Astrocyte of the spinal cord (primary cell): ENCODE measurements around the gene TPBGL.

Experiments used
- DNase-seq: peaks from one replicate; pipeline ENCODE4 v3.0.0; 2011; ENCODE audit warnings: low read depth, low spot score
- H3K4me3 ChIP-seq: 2 replicates; pipeline ENCODE4 v1.5.1; 2011; ENCODE audit warnings: low read depth, mild to moderate bottlenecking, low read length, moderate library complexity
- in situ Hi-C: cut with HindIII; loops from 2 replicates; pipeline ENCODE4 v1.10.0; 2017; ENCODE audit warnings: low sequenced_read_pairs
- TF ChIP-seq, protein P1 (sequence below): IDR thresholded peaks from 2 replicates; pipeline ENCODE4 v1.5.1; 2012; ENCODE audit warnings: low read depth, mild to moderate bottlenecking, low read length, inconsistent platforms

The TPBGL gene

DNA sequence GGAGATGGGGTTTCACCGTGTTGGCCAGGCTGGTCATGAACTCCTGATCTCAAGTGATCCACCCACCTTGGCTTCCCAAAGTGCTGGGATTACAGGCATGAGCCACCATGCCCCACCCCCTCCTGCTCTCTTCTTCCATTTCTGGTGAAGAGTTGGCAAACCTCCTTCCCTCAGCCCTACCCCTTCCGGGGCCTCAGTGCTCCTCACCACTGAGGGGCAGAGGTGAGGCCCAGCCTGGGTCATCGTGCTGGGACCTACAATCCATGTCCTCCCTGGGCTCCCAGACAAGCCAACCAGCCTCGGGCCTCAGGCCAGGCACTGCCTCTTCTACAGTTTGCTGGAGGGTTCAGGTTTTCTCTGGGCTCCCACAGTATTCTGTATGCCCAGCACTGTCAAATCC is 14.8 kb upstream of the TPBGL start:
- in situ Hi-C loops = no loop called here
- H3K4me3 ChIP-seq = no peak overlapping the region
- DNase-seq = no peak
- TF ChIP-seq, protein P1, sequence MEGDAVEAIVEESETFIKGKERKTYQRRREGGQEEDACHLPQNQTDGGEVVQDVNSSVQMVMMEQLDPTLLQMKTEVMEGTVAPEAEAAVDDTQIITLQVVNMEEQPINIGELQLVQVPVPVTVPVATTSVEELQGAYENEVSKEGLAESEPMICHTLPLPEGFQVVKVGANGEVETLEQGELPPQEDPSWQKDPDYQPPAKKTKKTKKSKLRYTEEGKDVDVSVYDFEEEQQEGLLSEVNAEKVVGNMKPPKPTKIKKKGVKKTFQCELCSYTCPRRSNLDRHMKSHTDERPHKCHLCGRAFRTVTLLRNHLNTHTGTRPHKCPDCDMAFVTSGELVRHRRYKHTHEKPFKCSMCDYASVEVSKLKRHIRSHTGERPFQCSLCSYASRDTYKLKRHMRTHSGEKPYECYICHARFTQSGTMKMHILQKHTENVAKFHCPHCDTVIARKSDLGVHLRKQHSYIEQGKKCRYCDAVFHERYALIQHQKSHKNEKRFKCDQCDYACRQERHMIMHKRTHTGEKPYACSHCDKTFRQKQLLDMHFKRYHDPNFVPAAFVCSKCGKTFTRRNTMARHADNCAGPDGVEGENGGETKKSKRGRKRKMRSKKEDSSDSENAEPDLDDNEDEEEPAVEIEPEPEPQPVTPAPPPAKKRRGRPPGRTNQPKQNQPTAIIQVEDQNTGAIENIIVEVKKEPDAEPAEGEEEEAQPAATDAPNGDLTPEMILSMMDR = no peak

DNA sequence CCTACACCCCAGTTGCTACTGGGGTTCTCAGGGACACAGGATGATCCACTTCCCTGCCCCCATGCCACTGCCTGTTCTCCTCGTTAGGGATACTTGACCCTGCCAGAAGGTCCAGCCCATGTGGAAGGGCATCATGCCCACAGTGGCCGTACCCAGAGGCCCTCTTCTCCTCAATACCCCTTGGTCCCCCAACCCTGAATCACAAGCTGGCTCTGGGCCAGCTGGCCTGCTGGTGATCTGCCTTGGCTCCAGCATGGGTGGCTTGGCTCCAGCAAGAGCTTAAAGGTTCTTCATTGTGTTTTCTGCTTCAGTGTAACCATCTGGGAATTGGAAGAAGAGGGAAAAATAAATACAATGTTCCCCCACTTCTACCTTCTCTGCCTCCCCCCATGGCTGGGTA is 11.1 kb upstream of the TPBGL start:
- TF ChIP-seq, protein P1 = no peak
- no peak overlapping the region for H3K4me3 ChIP-seq
- DNase-seq = no peak
- in situ Hi-C loops = no loop called here

DNA sequence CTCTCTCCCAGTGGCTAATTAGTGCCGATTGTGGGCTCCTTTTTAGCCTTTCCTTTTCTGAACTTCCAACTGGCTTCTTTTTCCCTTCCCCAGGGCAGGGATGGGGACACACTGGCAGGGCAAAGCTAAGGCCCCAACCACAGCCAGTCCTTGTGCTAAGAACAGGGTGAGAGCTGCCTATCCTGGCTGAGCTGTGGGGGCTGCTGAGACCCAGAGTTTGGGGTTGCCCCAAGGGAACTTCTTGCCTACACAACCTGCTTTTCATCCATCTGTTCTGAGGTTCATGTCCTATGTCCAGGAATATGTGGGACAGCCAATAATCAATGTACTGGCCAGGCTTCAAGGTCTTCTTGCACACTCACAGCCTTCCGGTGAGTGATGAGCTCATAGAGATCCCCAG is 10.0 kb upstream of the TPBGL start:
- DNase-seq = no peak
- TF ChIP-seq, protein P1 = no peak
- H3K4me3 ChIP-seq = no peak overlapping the region
- in situ Hi-C loops = no loop called here

DNA sequence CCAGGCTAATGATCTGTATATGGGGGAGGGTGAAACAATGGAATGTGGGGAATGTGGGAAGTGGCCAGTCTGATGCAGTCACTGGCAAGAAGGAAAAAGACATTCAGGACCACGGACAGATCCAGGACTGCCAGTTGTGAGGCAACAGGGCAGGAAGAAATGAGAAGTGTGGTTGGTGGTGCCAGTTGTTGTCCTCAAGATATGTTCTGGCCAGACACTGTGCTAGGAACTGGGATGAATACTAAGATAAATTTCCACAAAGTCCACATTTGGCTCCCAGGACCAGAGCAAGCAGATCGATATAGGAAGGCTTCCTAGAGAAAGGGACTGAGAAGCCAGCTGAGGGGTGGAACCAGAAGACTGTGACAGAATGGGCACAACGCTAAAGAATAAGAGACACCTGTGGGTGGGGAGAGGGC is 6.8 kb upstream of the TPBGL start:
- TF ChIP-seq, protein P1 = no peak
- H3K4me3 ChIP-seq = no peak overlapping the region
- peak; percentile 47 for DNase-seq
- in situ Hi-C loops = no loop called here

DNA sequence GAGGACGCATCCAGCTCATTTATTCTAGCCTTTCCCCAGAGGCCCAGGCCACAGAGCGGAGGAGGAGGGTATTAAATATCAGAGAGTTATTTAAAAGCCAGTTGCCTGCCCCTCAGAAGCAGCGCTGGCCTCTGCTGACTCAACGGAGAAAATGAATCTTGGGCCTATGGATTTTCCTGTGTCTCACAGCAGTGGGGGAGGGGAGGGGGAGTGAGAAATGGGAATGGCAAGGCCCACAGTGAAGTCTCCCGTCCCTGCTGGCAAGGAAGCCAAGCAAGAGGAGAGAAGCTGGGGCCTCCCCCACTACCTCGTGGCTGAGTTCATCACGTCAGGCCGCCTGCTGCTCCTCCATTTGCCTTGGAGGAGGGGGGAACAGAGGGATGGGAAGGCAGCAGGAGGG is 4.5 kb upstream of the TPBGL start:
- no peak for DNase-seq
- TF ChIP-seq, protein P1 = no peak
- no peak overlapping the region for H3K4me3 ChIP-seq
- in situ Hi-C loops = no loop called here

DNA sequence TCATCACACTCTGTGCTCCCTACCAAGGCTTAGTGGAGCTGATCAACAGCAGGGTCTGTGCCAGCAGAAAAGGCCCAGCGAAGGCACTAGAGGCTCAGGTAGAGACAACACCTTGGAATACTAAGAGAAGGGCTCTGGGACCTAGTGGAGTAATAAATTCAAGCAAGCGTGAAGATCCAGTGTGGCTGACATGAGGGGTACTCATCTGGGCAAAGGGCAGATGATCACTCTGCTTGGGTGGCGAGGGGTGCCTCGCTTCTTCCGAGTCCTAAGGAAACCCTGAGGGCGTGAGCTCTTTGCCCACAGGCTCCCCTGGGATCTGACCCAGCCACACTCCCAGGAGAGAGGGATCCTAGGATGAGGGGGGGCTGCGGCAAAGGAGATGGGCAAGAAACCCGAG is 3.5 kb upstream of the TPBGL start:
- TF ChIP-seq, protein P1 = no peak
- no peak overlapping the region for H3K4me3 ChIP-seq
- in situ Hi-C loops = no loop called here
- no peak for DNase-seq
